Esophagus muscularis mucosa (tissue), 3 donors: ENCODE results near the gene SPTLC3.

Experiments used
- EP300 ChIP-seq: sonication (generic); formaldehyde crosslinking; IDR thresholded peaks from one replicate; pipeline ENCODE4 v1.6.1; 2017; ENCODE audit warnings: antibody characterized with exemption
- TF ChIP-seq, protein P1 (sequence below), 3 experiments: fragments of 200-600 bp in 2 of 3; fragments of 450-650 bp in 1 of 3; sonication (generic) in 2 of 3; IDR thresholded peaks; one replicate each; pipeline ENCODE4 v1.5.1; 2017 to 2019; ENCODE audit warnings: antibody characterized with exemption in 3 of 3, mild to moderate bottlenecking in 2 of 3, moderate library complexity in 1 of 3

DNA sequence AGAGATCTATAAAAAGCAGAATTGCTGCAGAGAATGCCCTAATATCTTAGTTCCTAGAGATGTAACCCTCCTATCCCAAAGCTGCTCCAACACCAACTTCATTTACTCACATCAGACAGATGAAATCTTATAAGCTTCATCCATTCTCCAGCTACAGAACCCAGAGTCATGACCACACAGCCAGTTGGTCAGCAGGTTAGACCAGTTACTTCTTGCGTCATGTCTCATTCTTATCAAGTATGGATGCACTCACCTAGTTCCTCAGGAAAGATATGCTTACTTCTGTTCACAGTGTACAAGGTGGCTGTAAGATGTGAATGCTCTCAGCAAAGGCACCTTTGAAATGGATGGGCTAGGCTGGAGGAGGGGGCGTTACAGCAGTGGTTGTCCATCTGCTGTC is 164.4 kb downstream of the SPTLC3 start:
- TF ChIP-seq, protein P1, sequence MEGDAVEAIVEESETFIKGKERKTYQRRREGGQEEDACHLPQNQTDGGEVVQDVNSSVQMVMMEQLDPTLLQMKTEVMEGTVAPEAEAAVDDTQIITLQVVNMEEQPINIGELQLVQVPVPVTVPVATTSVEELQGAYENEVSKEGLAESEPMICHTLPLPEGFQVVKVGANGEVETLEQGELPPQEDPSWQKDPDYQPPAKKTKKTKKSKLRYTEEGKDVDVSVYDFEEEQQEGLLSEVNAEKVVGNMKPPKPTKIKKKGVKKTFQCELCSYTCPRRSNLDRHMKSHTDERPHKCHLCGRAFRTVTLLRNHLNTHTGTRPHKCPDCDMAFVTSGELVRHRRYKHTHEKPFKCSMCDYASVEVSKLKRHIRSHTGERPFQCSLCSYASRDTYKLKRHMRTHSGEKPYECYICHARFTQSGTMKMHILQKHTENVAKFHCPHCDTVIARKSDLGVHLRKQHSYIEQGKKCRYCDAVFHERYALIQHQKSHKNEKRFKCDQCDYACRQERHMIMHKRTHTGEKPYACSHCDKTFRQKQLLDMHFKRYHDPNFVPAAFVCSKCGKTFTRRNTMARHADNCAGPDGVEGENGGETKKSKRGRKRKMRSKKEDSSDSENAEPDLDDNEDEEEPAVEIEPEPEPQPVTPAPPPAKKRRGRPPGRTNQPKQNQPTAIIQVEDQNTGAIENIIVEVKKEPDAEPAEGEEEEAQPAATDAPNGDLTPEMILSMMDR (IDR thresholded peaks at IDR 0.05): no peak
- no peak for TF ChIP-seq EP300
